ENCODE measurements around the gene YARS2.

DNA sequence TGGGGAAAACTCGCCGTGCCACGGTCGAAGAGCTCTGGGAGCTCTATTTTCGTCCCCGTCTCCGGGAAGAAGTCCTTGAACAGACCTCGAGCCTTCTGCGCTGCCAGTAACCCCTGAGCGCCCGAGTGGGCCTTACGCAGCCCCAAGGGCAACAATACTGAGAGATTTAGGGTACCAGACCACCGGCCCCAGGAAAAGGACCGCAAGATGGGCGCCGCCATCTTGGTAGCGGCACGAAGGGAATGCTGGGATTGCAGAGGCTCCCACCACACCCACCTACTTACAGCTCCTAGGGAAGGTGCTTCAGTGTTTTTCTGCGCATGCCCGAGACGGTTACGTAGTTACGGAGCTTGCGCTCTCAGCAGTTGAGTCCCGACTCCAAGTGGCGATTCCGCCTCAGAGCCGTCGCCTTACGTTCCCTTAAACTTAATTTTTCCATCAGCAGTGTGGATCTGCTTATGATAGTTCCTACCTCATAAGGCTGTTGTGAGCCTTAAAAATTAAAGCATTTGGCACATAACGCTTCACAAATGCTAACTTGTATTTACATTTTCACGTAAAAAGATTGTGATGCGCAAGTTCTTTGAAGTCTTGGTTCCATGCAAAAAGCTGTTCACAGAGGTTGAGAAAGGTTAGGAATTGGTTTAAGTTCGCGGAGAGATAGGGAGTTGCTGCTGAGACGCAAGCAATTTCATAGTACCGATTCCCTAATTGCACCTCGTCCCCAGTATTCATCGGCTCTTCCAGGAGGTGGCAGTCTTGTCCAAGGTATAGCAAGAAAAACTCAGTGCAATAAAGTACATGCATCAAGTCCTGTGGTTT, at the start of gene YARS2:
- TF ChIP-seq, protein P1, sequence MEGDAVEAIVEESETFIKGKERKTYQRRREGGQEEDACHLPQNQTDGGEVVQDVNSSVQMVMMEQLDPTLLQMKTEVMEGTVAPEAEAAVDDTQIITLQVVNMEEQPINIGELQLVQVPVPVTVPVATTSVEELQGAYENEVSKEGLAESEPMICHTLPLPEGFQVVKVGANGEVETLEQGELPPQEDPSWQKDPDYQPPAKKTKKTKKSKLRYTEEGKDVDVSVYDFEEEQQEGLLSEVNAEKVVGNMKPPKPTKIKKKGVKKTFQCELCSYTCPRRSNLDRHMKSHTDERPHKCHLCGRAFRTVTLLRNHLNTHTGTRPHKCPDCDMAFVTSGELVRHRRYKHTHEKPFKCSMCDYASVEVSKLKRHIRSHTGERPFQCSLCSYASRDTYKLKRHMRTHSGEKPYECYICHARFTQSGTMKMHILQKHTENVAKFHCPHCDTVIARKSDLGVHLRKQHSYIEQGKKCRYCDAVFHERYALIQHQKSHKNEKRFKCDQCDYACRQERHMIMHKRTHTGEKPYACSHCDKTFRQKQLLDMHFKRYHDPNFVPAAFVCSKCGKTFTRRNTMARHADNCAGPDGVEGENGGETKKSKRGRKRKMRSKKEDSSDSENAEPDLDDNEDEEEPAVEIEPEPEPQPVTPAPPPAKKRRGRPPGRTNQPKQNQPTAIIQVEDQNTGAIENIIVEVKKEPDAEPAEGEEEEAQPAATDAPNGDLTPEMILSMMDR (IDR thresholded peaks at IDR 0.05): peak; percentile 75 to 89 (median 82)
- TF ChIP-seq POLR2A (IDR thresholded peaks at IDR 0.05): peak; percentile 74
